Measurements from ENCODE around the gene OR51B2.

DNA sequence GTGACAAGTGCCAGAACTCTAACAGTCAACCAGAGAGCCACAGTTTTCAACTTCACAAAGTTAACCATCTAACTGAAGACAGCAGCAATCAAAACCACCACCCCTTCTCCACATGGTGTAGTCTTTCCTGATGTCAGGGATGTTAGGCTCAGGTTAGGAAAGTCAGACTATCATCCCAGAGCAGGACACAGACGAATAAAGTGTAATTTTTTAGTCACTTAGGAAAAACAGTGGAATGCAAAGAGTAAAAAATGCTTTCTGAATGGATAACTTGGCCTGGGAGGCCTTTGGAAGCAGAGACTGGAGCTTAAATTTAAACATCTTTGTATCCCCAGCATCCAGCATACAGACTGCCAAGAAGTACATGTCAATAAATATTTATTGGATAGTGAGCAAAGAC is 37.7 kb downstream of the OR51B2 start:
- TF ChIP-seq CTCF (conservative IDR thresholded peaks at IDR 0.05 in 1 of 2, IDR thresholded peaks at IDR 0.05 in 1 of 2; ENCODE audit: low read depth in 1 of 2, low read length in 2 of 2): no peak
- no peak for TF ChIP-seq EZH2 (IDR thresholded peaks at IDR 0.05; ENCODE audit: low read length, missing control alignments)

Data from fibroblast of lung (primary cell).